ENCODE data around the gene LUC7L3. TPM values are rescaled to one million over a fixed set of nuclear protein-coding genes. Genes with fewer than 3 reads are reported as not detected.

The LUC7L3 gene
- total and polyA plus RNA-seq, 4 donors = 38.1 to 188 (median 89.4) TPM

DNA sequence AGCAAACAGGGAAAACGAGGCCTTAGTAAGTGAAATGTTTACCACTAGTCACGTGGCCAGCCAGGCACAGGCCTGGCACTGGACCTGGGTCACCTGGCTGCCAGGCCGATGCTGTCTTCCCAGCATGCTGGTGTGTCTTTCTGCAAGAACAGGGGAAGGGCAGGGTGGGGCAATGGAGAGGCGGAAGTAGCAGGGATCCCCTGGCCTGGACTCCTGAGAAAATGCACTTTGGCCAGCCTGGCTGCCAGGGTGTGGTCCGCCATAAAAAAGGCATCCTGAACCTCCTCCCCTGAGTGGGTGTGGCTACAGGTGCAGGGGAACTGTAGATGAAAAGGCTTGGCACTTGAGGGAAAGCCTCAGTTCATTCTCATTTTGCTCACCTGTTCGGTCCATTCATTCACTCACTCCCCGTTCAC, 49.0 kb downstream of the LUC7L3 start:
- no peaks in the 10 kb centered on the region for H3K36me3 ChIP-seq (ENCODE audit: control insufficient read depth in 4 of 4, insufficient read depth in 4 of 4, low read length in 4 of 4)
- no peak for ATAC-seq (ENCODE audit: insufficient read depth, low FRiP score)

DNA sequence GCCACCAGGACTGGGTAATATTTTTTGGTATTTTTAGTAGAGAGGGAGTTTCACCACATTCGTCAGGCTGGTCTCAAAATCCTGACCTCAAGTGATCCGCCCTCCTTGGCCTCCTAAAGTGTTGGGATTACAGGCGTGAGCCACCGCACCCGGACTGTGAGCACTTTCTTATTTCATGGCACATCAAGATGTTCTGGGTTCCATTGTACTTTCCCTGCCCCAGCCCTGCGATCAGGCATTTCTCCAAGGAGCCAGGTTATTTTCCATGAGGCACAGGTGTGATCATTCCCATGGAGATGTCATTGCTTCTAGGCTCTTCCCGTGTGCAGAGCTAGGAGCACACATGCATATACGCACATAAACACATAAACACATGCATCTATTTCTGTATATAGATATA, 50.5 kb downstream of the LUC7L3 start:
- no peaks in the 10 kb centered on the region for H3K27me3 ChIP-seq (ENCODE audit: control insufficient read depth in 3 of 3, insufficient read depth in 3 of 3, low read length in 2 of 3)
- no peak overlapping the region for H3K4me3 ChIP-seq
- H3K9ac ChIP-seq (ENCODE audit: insufficient read depth in 1 of 2, low read length in 2 of 2) = no peak overlapping the region
- peaks cover 0 to 10% (median 0%) of the 10 kb centered on the region in 5 donors for H3K4me1 ChIP-seq (ENCODE audit: control insufficient read depth in 5 of 5, insufficient read depth in 5 of 5, low read length in 5 of 5)
- H3K36me3 ChIP-seq (ENCODE audit: control insufficient read depth in 4 of 4, insufficient read depth in 4 of 4, low read length in 4 of 4) = no peaks in the 10 kb centered on the region
- TF ChIP-seq, protein P1, sequence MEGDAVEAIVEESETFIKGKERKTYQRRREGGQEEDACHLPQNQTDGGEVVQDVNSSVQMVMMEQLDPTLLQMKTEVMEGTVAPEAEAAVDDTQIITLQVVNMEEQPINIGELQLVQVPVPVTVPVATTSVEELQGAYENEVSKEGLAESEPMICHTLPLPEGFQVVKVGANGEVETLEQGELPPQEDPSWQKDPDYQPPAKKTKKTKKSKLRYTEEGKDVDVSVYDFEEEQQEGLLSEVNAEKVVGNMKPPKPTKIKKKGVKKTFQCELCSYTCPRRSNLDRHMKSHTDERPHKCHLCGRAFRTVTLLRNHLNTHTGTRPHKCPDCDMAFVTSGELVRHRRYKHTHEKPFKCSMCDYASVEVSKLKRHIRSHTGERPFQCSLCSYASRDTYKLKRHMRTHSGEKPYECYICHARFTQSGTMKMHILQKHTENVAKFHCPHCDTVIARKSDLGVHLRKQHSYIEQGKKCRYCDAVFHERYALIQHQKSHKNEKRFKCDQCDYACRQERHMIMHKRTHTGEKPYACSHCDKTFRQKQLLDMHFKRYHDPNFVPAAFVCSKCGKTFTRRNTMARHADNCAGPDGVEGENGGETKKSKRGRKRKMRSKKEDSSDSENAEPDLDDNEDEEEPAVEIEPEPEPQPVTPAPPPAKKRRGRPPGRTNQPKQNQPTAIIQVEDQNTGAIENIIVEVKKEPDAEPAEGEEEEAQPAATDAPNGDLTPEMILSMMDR (IDR thresholded peaks at IDR 0.05; ENCODE audit: control extremely low read depth, extremely low read depth) = no peak
- no peaks in the 10 kb centered on the region for H3K9me3 ChIP-seq (ENCODE audit: control insufficient read depth in 4 of 4, insufficient read depth in 3 of 4, low read length in 3 of 4)
- no peak overlapping the region for H3K27ac ChIP-seq (ENCODE audit: low read depth in 1 of 2, low read length in 1 of 2)
- ATAC-seq (ENCODE audit: insufficient read depth, low FRiP score) (no peak), DNase-seq (no peak)
- 94% methylated on average over 8 of the region's 8 CpGs for WGBS, 2 donors

More for the DNA sequence above, 49.0 kb downstream of the LUC7L3 start:
- Histone ChIP-seq H3K4me3 (no peak overlapping the region), H3K27me3 (ENCODE audit: control insufficient read depth in 3 of 3, insufficient read depth in 3 of 3, low read length in 2 of 3) (no peaks in the 10 kb centered on the region), H3K27ac (ENCODE audit: low read depth in 1 of 2, low read length in 1 of 2) (no peak overlapping the region), H3K9me3 (ENCODE audit: control insufficient read depth in 4 of 4, insufficient read depth in 3 of 4, low read length in 3 of 4) (no peaks in the 10 kb centered on the region), H3K4me1 (ENCODE audit: control insufficient read depth in 5 of 5, insufficient read depth in 5 of 5, low read length in 5 of 5) (peaks cover 0 to 18% (median 5%) of the 10 kb centered on the region in 5 donors), H3K9ac (ENCODE audit: insufficient read depth in 1 of 2, low read length in 2 of 2) (no peak overlapping the region)
- TF ChIP-seq, protein P1 (IDR thresholded peaks at IDR 0.05; ENCODE audit: control extremely low read depth, extremely low read depth) = no peak
- no peak for DNase-seq
- WGBS, 2 donors = 65 to 85% methylated on average over 7 of the region's 7 CpGs

DNA sequence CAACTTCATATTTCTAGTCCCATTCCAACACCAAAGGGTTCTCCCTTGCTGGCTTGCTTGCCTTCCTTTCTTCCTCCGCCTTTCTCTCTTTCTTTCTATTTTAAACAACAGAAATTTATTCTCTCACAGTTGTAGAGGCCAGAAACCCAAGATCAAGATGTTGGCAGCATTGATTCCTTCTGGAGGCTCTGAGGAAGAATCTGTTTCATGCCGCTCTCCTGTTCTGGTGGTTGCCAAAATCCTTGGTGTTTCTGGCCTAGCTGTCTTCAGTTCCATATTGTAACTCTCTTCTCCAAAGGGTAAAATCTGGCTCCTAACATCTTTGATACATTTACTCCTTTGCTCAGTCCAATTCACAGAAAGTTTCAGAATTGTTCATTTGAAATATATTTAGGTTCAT, 50.9 kb downstream of the LUC7L3 start:
- TF ChIP-seq, protein P1 (IDR thresholded peaks at IDR 0.05; ENCODE audit: control extremely low read depth, extremely low read depth) = no peak
- Histone ChIP-seq H3K4me1 (ENCODE audit: control insufficient read depth in 5 of 5, insufficient read depth in 5 of 5, low read length in 5 of 5) (peaks cover 0 to 10% (median 0%) of the 10 kb centered on the region in 5 donors), H3K27ac (ENCODE audit: low read depth in 1 of 2, low read length in 1 of 2) (no peak overlapping the region), H3K36me3 (ENCODE audit: control insufficient read depth in 4 of 4, insufficient read depth in 4 of 4, low read length in 4 of 4) (no peaks in the 10 kb centered on the region), H3K4me3 (no peak overlapping the region), H3K9ac (ENCODE audit: insufficient read depth in 1 of 2, low read length in 2 of 2) (no peak overlapping the region), H3K27me3 (ENCODE audit: control insufficient read depth in 3 of 3, insufficient read depth in 3 of 3, low read length in 2 of 3) (no peaks in the 10 kb centered on the region), H3K9me3 (ENCODE audit: control insufficient read depth in 4 of 4, insufficient read depth in 3 of 4, low read length in 3 of 4) (no peaks in the 10 kb centered on the region)
- no peak for ATAC-seq (ENCODE audit: insufficient read depth, low FRiP score)
- DNase-seq = no peak
- 93 to 95% methylated on average over 2 of the region's 2 CpGs for WGBS, 2 donors

All from lung (tissue), 12 donors.